Lung (tissue), 12 donors: Measurements from ENCODE around the gene PRODH. TPM values are rescaled to one million over a fixed set of nuclear protein-coding genes. Genes with fewer than 3 reads are reported as not detected.
"Not testable (repeated sequence)": the region's sequence is repeated elsewhere in the genome, so short reads cannot be mapped to it uniquely, and the experiment has no call there.

ENCODE experiments used
- ATAC-seq: fragments of 200-7000 bp; cut with Tn5 transposase; one replicate; pipeline ENCODE4 v1.9.1; 2020; ENCODE audit warnings: moderate number of reproducible peaks; ENCODE audit not compliant: insufficient read depth, low FRiP score
- DNase-seq, 3 donors: peaks; one replicate each; pipeline ENCODE4 v3.0.0-alpha.2; 2013 to 2017
- H3K27ac ChIP-seq, 2 donors: one replicate each; pipeline ENCODE4 v1.5.1; 2013; ENCODE audit warnings: mild to moderate bottlenecking in 2 of 2, moderate library complexity in 2 of 2, control low read depth in 1 of 2, inconsistent platforms in 1 of 2, low read depth in 1 of 2, low read length in 1 of 2
- H3K27me3 ChIP-seq, 3 donors: one replicate each; pipeline ENCODE4 v1.5.1; 2013; ENCODE audit warnings: low read length in 2 of 3; ENCODE audit not compliant: control insufficient read depth in 3 of 3, insufficient read depth in 3 of 3
- H3K36me3 ChIP-seq, 4 donors: one replicate each; pipeline ENCODE4 v1.5.1; 2013; ENCODE audit warnings: low read length in 4 of 4, mild to moderate bottlenecking in 1 of 4, moderate library complexity in 1 of 4; ENCODE audit not compliant: control insufficient read depth in 4 of 4, insufficient read depth in 4 of 4
- H3K4me1 ChIP-seq, 5 donors: one replicate each; pipeline ENCODE4 v1.5.1; 2013; ENCODE audit warnings: low read length in 5 of 5, mild to moderate bottlenecking in 2 of 5, moderate library complexity in 1 of 5; ENCODE audit not compliant: control insufficient read depth in 5 of 5, insufficient read depth in 5 of 5
- H3K4me3 ChIP-seq: one replicate; pipeline ENCODE4 v1.5.1; 2013; ENCODE audit warnings: mild to moderate bottlenecking, control low read depth, moderate library complexity
- H3K9ac ChIP-seq, 2 donors: one replicate each; pipeline ENCODE4 v1.5.1; 2013; ENCODE audit warnings: low read length in 2 of 2, control low read depth in 1 of 2; ENCODE audit not compliant: insufficient read depth in 1 of 2
- H3K9me3 ChIP-seq, 4 donors: one replicate each; pipeline ENCODE4 v1.5.1; 2013; ENCODE audit warnings: low read length in 3 of 4, mild to moderate bottlenecking in 1 of 4, moderate library complexity in 1 of 4; ENCODE audit not compliant: control insufficient read depth in 4 of 4, insufficient read depth in 3 of 4
- WGBS, 2 donors: extraction: QIAGEN DNeasy Blood & Tissue Kit; methylation state at CpG; one replicate each; pipeline ENCODE4 v1.1.7; 2013; 5-methylcytosine and 5-hydroxymethylcytosine counted together
- polyA plus RNA-seq, 2 donors: library from polyadenylated mRNA; stranded (reverse); fragments of 200-250 nt; gene quantifications; one replicate each; pipeline ENCODE4 v1.2.1, GENCODE V29; 2013
- total RNA-seq, 2 donors: library from RNA; depleted of rRNA in 1 of 2; stranded (reverse); fragments of >200 nt in 1 of 2; gene quantifications; one replicate each; pipeline ENCODE4 v1.2.1, GENCODE V29; 2014 to 2021
- TF ChIP-seq, protein P1 (sequence below): IDR thresholded peaks from 2 replicates; pipeline ENCODE4 v1.5.1; 2012; ENCODE audit warnings: mild to moderate bottlenecking; ENCODE audit errors: control extremely low read depth, extremely low read depth
- donor health status: control.
- donor health status: control.
- donor health status: Bipolar disorder and iron deficiency.
- donor health status: healthy.
- donor health status: DM: yes; HTN: yes; CAD: no.

PRODH gene
- total and polyA plus RNA-seq, 4 donors = 6.6 to 65.7 (median 32.3) TPM

DNA sequence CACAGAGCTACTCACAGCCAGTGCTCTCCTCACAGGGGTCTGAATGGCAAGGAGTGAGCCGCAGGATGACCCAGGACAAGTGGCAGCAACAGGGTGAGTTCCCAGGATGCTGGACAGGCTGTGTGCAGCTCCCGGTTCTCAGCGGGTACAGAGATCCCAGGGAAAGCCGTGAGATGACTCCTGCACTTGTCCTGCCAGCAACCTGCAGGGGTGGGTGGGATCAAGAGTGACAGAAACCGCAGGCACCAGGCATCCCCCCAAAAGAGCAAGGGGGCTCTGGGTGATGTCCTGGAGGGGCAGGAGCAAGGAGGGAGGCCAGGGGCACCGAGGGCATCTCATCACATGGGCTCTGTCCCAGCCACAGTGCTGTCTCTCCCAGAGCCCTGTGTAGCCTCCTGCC lies 15.9 kb upstream of the PRODH start:
- no peak overlapping the region for H3K4me3 ChIP-seq
- DNase-seq (no peak), ATAC-seq (no peak)
- 67 to 85% methylated on average over 5 to 6 of the region's 6 CpGs for WGBS, 2 donors
- H3K9me3 ChIP-seq = peaks cover 0 to 2% (median 0%) of the 10 kb centered on the region in 4 donors
- H3K27ac ChIP-seq = no peak overlapping the region
- TF ChIP-seq, protein P1, sequence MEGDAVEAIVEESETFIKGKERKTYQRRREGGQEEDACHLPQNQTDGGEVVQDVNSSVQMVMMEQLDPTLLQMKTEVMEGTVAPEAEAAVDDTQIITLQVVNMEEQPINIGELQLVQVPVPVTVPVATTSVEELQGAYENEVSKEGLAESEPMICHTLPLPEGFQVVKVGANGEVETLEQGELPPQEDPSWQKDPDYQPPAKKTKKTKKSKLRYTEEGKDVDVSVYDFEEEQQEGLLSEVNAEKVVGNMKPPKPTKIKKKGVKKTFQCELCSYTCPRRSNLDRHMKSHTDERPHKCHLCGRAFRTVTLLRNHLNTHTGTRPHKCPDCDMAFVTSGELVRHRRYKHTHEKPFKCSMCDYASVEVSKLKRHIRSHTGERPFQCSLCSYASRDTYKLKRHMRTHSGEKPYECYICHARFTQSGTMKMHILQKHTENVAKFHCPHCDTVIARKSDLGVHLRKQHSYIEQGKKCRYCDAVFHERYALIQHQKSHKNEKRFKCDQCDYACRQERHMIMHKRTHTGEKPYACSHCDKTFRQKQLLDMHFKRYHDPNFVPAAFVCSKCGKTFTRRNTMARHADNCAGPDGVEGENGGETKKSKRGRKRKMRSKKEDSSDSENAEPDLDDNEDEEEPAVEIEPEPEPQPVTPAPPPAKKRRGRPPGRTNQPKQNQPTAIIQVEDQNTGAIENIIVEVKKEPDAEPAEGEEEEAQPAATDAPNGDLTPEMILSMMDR = no peak
- peaks cover 0 to 4% (median 0%) of the 10 kb centered on the region in 5 donors for H3K4me1 ChIP-seq
- peaks cover 0 to 3% (median 0%) of the 10 kb centered on the region in 3 donors for H3K27me3 ChIP-seq
- no peak overlapping the region for H3K9ac ChIP-seq
- H3K36me3 ChIP-seq = no peaks in the 10 kb centered on the region

DNA sequence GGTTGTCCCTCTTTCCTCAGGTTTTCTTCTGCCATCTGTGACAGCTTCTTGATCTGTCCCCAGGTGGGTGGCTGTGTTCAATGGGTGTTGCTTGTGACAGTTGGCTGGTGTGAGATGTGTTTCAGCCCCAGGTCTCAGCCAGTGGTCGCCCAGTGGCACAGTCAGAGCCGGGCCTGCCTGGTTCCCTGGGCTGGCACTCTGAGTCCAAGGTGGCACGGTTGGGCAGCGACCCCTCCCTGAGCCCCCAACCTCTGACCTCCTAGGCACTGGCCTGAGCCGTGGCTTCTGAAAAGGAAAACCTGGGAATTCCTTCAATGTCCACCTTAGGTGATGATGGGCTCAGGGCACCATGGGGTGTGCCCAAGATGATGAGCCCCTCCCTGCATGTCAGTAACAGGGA lies 14.0 kb upstream of the PRODH start:
- H3K4me1 ChIP-seq = peaks cover 0 to 4% (median 0%) of the 10 kb centered on the region in 5 donors
- TF ChIP-seq, protein P1 = no peak
- H3K27ac ChIP-seq = no peak overlapping the region
- ATAC-seq (no peak), DNase-seq (no peak)
- H3K9me3 ChIP-seq = peaks cover 0 to 2% (median 0%) of the 10 kb centered on the region in 4 donors
- H3K27me3 ChIP-seq = peaks cover 0 to 3% (median 0%) of the 10 kb centered on the region in 3 donors
- 84 to 94% methylated on average over 5 of the region's 5 CpGs for WGBS, 2 donors
- H3K4me3 ChIP-seq = no peak overlapping the region
- no peaks in the 10 kb centered on the region for H3K36me3 ChIP-seq
- H3K9ac ChIP-seq = no peak overlapping the region

DNA sequence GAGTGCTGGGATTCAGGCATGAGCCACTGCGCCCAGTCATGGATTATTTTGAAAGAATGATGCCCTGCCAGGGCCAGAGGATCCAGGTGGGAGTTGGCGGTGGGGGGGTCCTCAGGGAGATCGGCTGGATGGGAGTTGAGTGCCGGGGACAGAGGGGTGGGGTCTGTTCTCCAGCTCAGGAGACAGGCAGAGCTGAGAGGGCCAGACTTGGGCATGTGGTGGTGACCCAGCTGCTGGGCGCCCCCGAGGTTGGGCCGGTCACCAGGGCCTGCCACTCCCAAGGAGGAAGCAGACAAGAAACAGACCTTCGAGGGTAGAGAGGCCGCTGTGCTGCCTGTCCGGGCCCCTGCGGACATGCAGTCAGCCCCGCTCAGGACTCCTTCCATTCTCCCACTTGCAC lies 11.8 kb upstream of the PRODH start:
- Histone ChIP-seq H3K9me3 (peaks cover 0 to 2% (median 0%) of the 10 kb centered on the region in 4 donors), H3K9ac (no peak overlapping the region), H3K36me3 (no peaks in the 10 kb centered on the region), H3K27me3 (peaks cover 0 to 3% (median 0%) of the 10 kb centered on the region in 3 donors), H3K4me1 (peaks cover 0 to 4% (median 0%) of the 10 kb centered on the region in 5 donors), H3K4me3 (no peak overlapping the region), H3K27ac (no peak overlapping the region)
- no peak for DNase-seq
- no peak for ATAC-seq
- TF ChIP-seq, protein P1 = no peak
- WGBS, 2 donors = 69 to 82% methylated on average over 12 of the region's 12 CpGs

DNA sequence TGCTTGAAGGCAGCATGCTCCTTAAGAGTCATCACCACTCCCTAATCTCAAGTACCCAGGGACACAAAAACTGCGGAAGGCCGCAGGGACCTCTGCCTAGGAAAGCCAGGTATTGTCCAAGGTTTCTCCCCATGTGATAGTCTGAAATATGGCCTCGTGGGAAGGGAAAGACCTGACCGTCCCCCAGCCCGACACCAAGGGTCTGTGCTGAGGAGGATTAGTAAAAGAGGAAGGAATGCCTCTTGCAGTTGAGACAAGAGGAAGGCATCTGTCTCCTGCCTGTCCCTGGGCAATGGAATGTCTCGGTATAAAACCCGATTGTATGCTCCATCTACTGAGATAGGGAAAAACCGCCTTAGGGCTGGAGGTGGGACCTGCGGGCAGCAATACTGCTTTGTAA lies 11.0 kb upstream of the PRODH start:
- not testable (repeated sequence) for H3K9me3 ChIP-seq, H3K4me1 ChIP-seq, DNase-seq, H3K4me3 ChIP-seq, H3K36me3 ChIP-seq, ATAC-seq, H3K27ac ChIP-seq, H3K27me3 ChIP-seq, H3K9ac ChIP-seq
- WGBS, 2 donors = 42 to 76% methylated on average over 3 of the region's 9 CpGs

DNA sequence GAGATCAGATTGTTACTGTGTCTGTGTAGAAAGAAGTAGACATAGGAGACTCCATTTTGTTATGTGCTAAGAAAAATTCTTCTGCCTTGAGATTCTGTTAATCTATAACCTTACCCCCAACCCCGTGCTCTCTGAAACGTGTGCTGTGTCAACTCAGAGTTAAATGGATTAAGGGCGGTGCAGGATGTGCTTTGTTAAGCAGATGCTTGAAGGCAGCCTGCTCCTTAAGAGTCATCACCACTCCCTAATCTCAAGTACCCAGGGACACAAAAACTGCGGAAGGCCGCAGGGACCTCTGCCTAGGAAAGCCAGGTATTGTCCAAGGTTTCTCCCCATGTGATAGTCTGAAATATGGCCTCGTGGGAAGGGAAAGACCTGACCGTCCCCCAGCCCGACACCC lies 2.6 kb upstream of the PRODH start:
- DNase-seq = not testable (repeated sequence)

GRCh38 chr22:18934688-18935087 lies 1.4 kb downstream of the PRODH start:
- not testable (repeated sequence) for H3K9me3 ChIP-seq, H3K4me3 ChIP-seq, DNase-seq, H3K36me3 ChIP-seq, H3K9ac ChIP-seq, H3K27ac ChIP-seq, H3K4me1 ChIP-seq, H3K27me3 ChIP-seq, ATAC-seq
- WGBS, 2 donors = no CpG with 5 or more reads among the region's 7 CpGs

More for the DNA sequence above, 2.6 kb upstream of the PRODH start:
- not testable (repeated sequence) for H3K9ac ChIP-seq, ATAC-seq, H3K27me3 ChIP-seq, H3K4me1 ChIP-seq, H3K4me3 ChIP-seq, H3K36me3 ChIP-seq, H3K27ac ChIP-seq, H3K9me3 ChIP-seq
- WGBS, 2 donors = 51% methylated on average over 3 of the region's 8 CpGs; no CpG with 5 or more reads in 1 of the 2 donors
